ENCODE measurements around the gene RNF214.
"Not testable (repeated sequence)": the region's sequence is repeated elsewhere in the genome, so short reads cannot be mapped to it uniquely, and the experiment has no call there.

Gene RNF214

GRCh38 chr11:117315285-117316196 lies 83.1 kb downstream of the RNF214 start:
- no peak for DNase-seq (ENCODE audit: low spot score)

GRCh38 chr11:117316197-117316961 lies 83.9 kb downstream of the RNF214 start, which contains the start of gene BACE1:
BACE1 (minus strand) TSS chr11:117316256; CDS start chr11:117315795, 461 bp downstream.
- peak; percentile 73 for DNase-seq (ENCODE audit: low spot score)

GRCh38 chr11:117318738-117319137 lies 86.3 kb downstream of the RNF214 start:
- no peak for DNase-seq (ENCODE audit: low spot score)

GRCh38 chr11:117319214-117319840 lies 86.9 kb downstream of the RNF214 start:
- DNase-seq (ENCODE audit: low spot score), result no peak

- not testable (repeated sequence) for DNase-seq (ENCODE audit: low spot score)
Measured at GRCh38 chr11:117327255-117327566, 94.7 kb downstream of the RNF214 start.

- DNase-seq (ENCODE audit: low spot score), result peak; percentile 95
Measured at GRCh38 chr11:117327567-117328374, 95.3 kb downstream of the RNF214 start, which contains the start of gene CEP164. CEP164 (plus strand) TSS chr11:117327854; CDS start chr11:117338587, 10,733 bp downstream.

GRCh38 chr11:117328375-117329010 lies 96.0 kb downstream of the RNF214 start:
- no peak for DNase-seq (ENCODE audit: low spot score)

- no peak for DNase-seq (ENCODE audit: low spot score)
Measured at GRCh38 chr11:117332843-117333242, 100.4 kb downstream of the RNF214 start.

GRCh38 chr11:117333917-117334316 lies 101.4 kb downstream of the RNF214 start:
- no peak for DNase-seq (ENCODE audit: low spot score)

- DNase-seq (ENCODE audit: low spot score), result no peak
Measured at GRCh38 chr11:117334896-117335295, 102.4 kb downstream of the RNF214 start.

GRCh38 chr11:117335399-117335798 lies 102.9 kb downstream of the RNF214 start:
- no peak for DNase-seq (ENCODE audit: low spot score)

Data from LoVo (cell line).